HFF-Myc (cell line): ENCODE results near the gene PLSCR1.

Experiments
- DNase-seq: peaks from one replicate; pipeline ENCODE4 v3.0.0-alpha.2; 2011; ENCODE audit warnings: low read depth; ENCODE audit errors: extremely low read depth
- H3K4me3 ChIP-seq: replicated peaks from 2 replicates; pipeline ENCODE4 v1.5.1; 2011; ENCODE audit warnings: low read depth, mild to moderate bottlenecking, control low read depth, low read length
- TF ChIP-seq, protein P1 (sequence below): IDR thresholded peaks from 2 replicates; pipeline ENCODE4 v1.5.1; 2012; ENCODE audit warnings: mild to moderate bottlenecking, low read depth, low read length, control low read depth; ENCODE audit errors: missing control alignments

Gene PLSCR1

DNA sequence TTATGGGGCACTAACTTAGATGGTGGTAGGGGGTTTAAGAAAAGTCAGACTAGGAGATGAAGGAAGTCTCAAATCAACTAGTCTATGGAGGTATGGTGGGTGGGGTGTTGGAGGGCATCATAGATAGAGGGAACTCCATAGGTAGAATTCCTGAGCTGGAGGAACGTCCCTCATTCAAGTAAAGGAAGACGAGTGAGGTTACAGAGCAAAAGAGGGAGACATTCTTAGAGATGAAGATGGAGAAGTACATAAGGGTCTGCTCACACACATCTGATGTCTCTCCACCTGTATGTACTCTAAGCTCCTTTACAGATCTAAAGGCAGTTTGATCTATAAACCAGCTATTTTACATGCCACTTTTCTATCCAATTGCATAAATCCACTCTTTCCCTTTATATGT lies 1.4 kb downstream of the PLSCR1 start:
- H3K4me3 ChIP-seq, result peak overlapping the region; percentile 83
- DNase-seq, result no peak
- TF ChIP-seq, protein P1, sequence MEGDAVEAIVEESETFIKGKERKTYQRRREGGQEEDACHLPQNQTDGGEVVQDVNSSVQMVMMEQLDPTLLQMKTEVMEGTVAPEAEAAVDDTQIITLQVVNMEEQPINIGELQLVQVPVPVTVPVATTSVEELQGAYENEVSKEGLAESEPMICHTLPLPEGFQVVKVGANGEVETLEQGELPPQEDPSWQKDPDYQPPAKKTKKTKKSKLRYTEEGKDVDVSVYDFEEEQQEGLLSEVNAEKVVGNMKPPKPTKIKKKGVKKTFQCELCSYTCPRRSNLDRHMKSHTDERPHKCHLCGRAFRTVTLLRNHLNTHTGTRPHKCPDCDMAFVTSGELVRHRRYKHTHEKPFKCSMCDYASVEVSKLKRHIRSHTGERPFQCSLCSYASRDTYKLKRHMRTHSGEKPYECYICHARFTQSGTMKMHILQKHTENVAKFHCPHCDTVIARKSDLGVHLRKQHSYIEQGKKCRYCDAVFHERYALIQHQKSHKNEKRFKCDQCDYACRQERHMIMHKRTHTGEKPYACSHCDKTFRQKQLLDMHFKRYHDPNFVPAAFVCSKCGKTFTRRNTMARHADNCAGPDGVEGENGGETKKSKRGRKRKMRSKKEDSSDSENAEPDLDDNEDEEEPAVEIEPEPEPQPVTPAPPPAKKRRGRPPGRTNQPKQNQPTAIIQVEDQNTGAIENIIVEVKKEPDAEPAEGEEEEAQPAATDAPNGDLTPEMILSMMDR, result no peak

- no peak for DNase-seq
- H3K4me3 ChIP-seq, result peak overlapping the region; percentile 10; the same call in 1 of the 2 replicates
Measured at GRCh38 chr3:146542179-146542578, 2.2 kb downstream of the PLSCR1 start.

GRCh38 chr3:146540978-146541377 lies 3.4 kb downstream of the PLSCR1 start:
- DNase-seq, result no peak
- H3K4me3 ChIP-seq, result no peak overlapping the region
- TF ChIP-seq, protein P1, result no peak

More at GRCh38 chr3:146542179-146542578, 2.2 kb downstream of the PLSCR1 start:
- TF ChIP-seq, protein P1, result no peak

DNA sequence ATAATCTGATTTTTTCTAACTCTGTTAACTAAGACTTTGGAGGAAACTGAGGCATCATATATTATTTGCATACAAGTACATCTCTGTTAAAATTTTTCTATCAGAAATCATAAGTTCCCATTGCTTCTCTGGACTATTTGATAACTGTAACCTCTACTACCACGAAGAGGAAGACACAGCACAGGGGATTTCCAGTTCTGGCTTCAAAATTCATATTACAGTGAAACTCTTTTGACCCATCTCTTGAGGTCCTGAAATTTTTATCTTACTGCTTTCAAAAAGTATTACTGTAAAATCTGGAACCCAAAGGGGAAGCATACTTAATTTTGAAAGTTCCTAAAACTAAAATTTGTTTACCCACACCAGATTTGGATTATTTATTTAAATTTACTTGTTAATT lies 4.2 kb downstream of the PLSCR1 start:
- DNase-seq, result no peak
- TF ChIP-seq, protein P1, result no peak
- H3K4me3 ChIP-seq, result no peak overlapping the region

DNA sequence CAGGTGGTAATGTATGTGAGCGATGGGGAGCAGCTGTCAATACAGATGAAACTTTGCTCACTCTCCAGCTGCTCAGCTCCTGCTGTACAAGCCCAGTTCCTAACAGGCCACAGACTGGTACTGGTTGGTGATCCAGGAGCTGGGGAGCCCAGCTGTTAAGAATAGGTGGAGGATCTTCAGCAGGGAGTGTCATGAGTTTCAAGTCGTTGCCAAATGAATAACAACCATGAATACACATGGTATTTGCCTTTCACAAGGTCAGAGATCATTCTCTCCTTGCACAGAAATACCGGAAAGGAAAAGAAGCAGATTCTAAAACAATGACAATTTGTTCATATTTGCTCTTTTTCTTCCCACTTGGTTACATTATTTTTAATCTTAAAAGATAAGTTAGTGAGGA lies 5.1 kb downstream of the PLSCR1 start:
- no peak overlapping the region for H3K4me3 ChIP-seq

GRCh38 chr3:146537603-146538002 lies 6.8 kb downstream of the PLSCR1 start:
- DNase-seq, result no peak
- TF ChIP-seq, protein P1, result no peak
- no peak overlapping the region for H3K4me3 ChIP-seq

More for the DNA sequence above, 5.1 kb downstream of the PLSCR1 start:
- no peak for DNase-seq
- TF ChIP-seq, protein P1, result no peak

DNA sequence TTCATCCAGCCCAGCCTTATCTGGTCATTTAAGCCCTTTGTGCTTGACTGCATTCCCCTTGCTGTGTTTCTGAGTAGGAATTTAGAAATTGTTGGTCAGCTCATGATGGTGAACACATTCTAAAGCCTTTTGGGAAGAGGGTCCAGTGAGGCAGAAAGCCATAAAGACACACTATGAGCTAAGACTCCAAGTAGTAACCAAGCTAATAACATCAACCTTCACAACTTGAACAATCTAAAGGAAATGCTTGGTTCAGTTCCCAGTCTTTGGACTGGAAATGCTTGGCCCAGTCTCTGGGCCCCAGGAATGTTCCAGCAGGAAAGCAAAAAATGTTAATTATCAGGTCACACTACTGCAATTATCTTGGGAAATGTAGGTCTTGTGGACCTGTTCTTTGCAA lies 7.7 kb downstream of the PLSCR1 start:
- no peak overlapping the region for H3K4me3 ChIP-seq
- DNase-seq, result no peak
- TF ChIP-seq, protein P1, result no peak
